Right lobe of liver (tissue), 6 donors: Measurements from ENCODE around the gene GARIN5A. TPM values are rescaled to one million over a fixed set of nuclear protein-coding genes. Genes with fewer than 3 reads are reported as not detected.

ENCODE experiments used
- ATAC-seq, 4 donors: fragments of 200-7000 bp; cut with Tn5 transposase; one replicate each; pipeline ENCODE4 v1.9.1; 2020; ENCODE audit warnings: mild to moderate bottlenecking in 4 of 4, moderate library complexity in 4 of 4
- DNase-seq, 3 donors: peaks; one replicate each; pipeline ENCODE4 v3.0.0-alpha.2; 2020
- H3K27ac ChIP-seq, 3 donors: fragments of 200-600 bp; one replicate each; pipeline ENCODE4 v1.8.0; 2022
- H3K27me3 ChIP-seq, 2 donors: fragments of 200-600 bp; one replicate each; pipeline ENCODE4 v1.8.0; 2022
- H3K36me3 ChIP-seq, 4 donors: fragments of 200-600 bp; sonication (generic) in 1 of 4; one replicate each; pipeline versions ENCODE4 v1.5.1 to v1.8.0; 2017 to 2022; ENCODE audit warnings: control low read depth in 1 of 4
- H3K4me1 ChIP-seq, 4 donors: fragments of 200-600 bp; sonication (generic) in 1 of 4; one replicate each; pipeline versions ENCODE4 v1.5.1 to v1.8.0; 2017 to 2022; ENCODE audit warnings: control low read depth in 1 of 4
- H3K4me3 ChIP-seq, 3 donors: fragments of 200-600 bp; one replicate each; pipeline ENCODE4 v1.8.0; 2022
- H3K9me3 ChIP-seq, 4 donors: fragments of 200-600 bp; sonication (generic) in 1 of 4; one replicate each; pipeline versions ENCODE4 v1.5.1 to v1.8.0; 2017 to 2022; ENCODE audit warnings: control low read depth in 1 of 4
- CTCF ChIP-seq, 4 donors: fragments of 200-600 bp in 3 of 4; fragments of 450-650 bp in 1 of 4; IDR thresholded peaks; one replicate each; pipeline versions ENCODE4 v1.5.1 to v1.8.0; 2016 to 2022; ENCODE audit warnings: antibody characterized with exemption in 4 of 4, mild to moderate bottlenecking in 2 of 4
- POLR2A ChIP-seq: fragments of 450-650 bp; IDR thresholded peaks from one replicate; pipeline ENCODE4 v1.6.1; 2017; ENCODE audit warnings: antibody characterized with exemption, mild to moderate bottlenecking
- WGBS: methylation state at CpG from one replicate; pipeline ENCODE4 v1.1.6; 2018; ENCODE audit warnings: low coverage, low lambda C conversion rate; ENCODE audit not compliant: insufficient coverage; ENCODE audit errors: missing lambda C conversion rate; 5-methylcytosine and 5-hydroxymethylcytosine counted together
- intact Hi-C, 2 donors: fragments of 100-400 bp; cut with DNase I; formaldehyde crosslinking; loops; one replicate each; pipeline versions ENCODE4 v1.11.2 to v1.14.1; 2022
- total RNA-seq, 6 experiments: library from RNA; depleted of rRNA in 2 of 6; stranded (reverse); fragments of >200 nt in 2 of 6; fragmentation: NEBNext Ultra II Directional in 3 of 6; extraction: Animal tissue kit (Norgen Biotek cat#: 25700) in 3 of 6; gene quantifications; one replicate each; pipeline versions ENCODE4 v1.1.0 to v1.2.4, GENCODE V29; 2016 to 2023
- donor health status: DM: no; HTN: yes; CAD: no.
- donor health status: DM: no; HTN: no; CAD: no.
- donor health status: DM: no; HTN: no; CAD: no.
- donor health status: DM: no; HTN: yes; CAD: no.
- donor health status: DM: no; HTN: yes; CAD: no.

The GARIN5A gene
- total RNA-seq, 6 experiments from 2014 or later = 0.68 to 2.3 (median 1.5) TPM

DNA sequence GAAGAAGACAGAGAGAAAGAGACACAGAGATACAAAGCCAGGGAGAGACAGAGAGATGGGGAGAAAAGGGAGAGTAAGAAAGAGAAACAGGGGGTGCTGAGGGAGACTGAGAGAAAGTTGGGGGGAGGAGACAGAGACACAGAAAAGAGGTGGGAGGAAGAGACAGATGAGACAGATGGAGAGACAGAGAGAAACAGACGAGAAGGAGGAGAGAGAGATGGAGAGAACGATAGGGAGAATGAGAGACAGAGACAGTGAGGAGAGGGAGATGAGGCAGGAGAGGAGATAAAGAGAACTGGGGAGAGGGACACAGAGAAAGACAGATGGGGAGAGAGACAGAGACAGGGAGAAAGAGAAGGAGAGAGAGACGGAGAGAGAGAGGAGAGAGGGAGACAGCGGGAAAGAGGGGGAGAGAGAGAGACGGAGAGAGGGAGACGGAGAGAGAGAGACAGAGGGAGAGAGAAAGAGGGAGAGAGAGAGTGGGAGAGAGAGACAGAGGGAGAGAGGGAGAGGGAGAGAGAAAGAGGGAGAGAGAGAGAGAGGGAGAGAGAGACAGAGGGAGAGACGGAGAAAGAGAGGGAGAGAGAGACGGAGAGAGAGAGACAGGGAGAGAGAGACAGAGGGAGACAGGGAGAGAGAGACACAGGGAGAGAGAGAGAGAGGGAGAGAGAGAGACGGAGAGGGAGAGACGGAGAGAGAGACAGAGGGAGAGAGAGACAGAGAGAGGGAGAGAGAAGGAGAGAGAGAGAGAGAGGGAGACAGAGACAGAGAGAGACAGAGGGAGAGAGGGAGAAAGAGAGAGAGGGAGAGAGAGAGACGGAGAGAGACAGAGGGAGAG lies 21.8 kb upstream of the GARIN5A start:
- WGBS = 68% methylated on average over 10 of the region's 11 CpGs
- H3K4me3 ChIP-seq = no peak overlapping the region
- H3K9me3 ChIP-seq = no peaks in the 10 kb centered on the region
- H3K4me1 ChIP-seq = no peaks in the 10 kb centered on the region
- H3K27ac ChIP-seq = no peak overlapping the region
- H3K27me3 ChIP-seq = no peaks in the 10 kb centered on the region
- TF ChIP-seq POLR2A (no peak), CTCF (IDR thresholded peaks at IDR 0.05) (no peak)
- DNase-seq = no peak
- no peak for ATAC-seq
- no peaks in the 10 kb centered on the region for H3K36me3 ChIP-seq
- intact Hi-C loops = no loop called here

GRCh38 chr19:50497022-50497405 lies 20.4 kb upstream of the GARIN5A start:
- no peaks in the 10 kb centered on the region for H3K9me3 ChIP-seq
- no peaks in the 10 kb centered on the region for H3K36me3 ChIP-seq
- intact Hi-C loops = no loop called here
- 81% methylated on average over 7 of the region's 8 CpGs for WGBS
- DNase-seq (peak in 1 of 3 donors; percentile 40), ATAC-seq (no peak)
- H3K27ac ChIP-seq = no peak overlapping the region
- no peak overlapping the region for H3K4me3 ChIP-seq
- no peaks in the 10 kb centered on the region for H3K4me1 ChIP-seq
- no peaks in the 10 kb centered on the region for H3K27me3 ChIP-seq
- TF ChIP-seq POLR2A (no peak), CTCF (IDR thresholded peaks at IDR 0.05) (no peak)

DNA sequence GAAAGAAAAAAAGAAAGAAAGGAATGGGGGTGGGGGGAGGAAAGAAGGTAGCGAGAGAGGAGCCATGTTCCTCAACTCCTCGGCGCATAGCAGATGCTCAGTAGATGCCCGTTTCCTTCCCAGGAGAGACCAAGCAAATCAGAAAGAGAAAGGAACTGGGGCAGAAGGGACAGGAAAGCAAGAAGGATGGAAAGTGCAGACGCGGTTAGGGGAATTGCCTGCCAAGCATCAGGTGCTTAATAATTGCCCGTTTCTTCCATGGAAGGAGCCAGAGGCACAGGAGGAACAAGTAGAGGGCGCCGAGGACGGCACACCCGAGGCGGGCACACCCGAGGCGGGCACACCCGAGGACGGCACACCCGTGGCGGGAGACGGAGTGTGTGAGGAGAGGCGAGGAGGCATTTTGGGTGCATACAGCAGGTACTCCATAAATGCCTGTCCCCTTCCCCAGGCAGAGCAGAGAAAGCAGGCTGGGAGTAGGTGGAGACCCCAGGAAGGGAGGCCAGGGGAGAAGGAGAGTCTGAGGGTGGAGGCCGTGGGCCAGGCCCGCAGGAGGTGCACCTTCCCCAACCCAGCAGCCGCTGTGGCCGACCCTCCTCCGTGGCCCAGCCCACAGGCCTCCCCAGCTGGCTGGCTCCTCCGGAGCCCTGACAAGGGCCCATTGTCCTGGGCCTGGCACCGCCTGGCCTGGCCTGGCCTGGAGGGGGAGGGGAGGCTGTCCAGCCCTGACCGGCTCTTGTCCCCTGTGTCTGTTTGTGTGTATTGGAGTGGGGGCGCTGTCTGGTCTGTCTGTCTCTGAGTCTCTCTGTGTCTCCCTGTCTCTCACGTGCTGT lies 19.8 kb upstream of the GARIN5A start:
- no peaks in the 10 kb centered on the region for H3K4me1 ChIP-seq
- no peaks in the 10 kb centered on the region for H3K36me3 ChIP-seq
- ATAC-seq = peak; percentile 31 to 54 (median 38)
- peak in 2 of 3 donors; percentile 18 to 52 for DNase-seq
- WGBS = 74% methylated on average over 11 of the region's 30 CpGs
- no peak overlapping the region for H3K4me3 ChIP-seq
- no peak overlapping the region for H3K27ac ChIP-seq
- H3K9me3 ChIP-seq = no peaks in the 10 kb centered on the region
- intact Hi-C loops = no loop called here
- TF ChIP-seq CTCF (IDR thresholded peaks at IDR 0.05) (no peak), POLR2A (no peak)
- no peaks in the 10 kb centered on the region for H3K27me3 ChIP-seq

- no peak for TF ChIP-seq CTCF (IDR thresholded peaks at IDR 0.05)
- TF ChIP-seq POLR2A = no peak
- DNase-seq (no peak), ATAC-seq (no peak)
- H3K4me3 ChIP-seq = no peak overlapping the region
- H3K9me3 ChIP-seq = no peaks in the 10 kb centered on the region
- intact Hi-C loops = no loop called here
- H3K4me1 ChIP-seq = no peaks in the 10 kb centered on the region
- WGBS = 84% methylated on average over 5 of the region's 5 CpGs
- no peaks in the 10 kb centered on the region for H3K36me3 ChIP-seq
- no peaks in the 10 kb centered on the region for H3K27me3 ChIP-seq
- H3K27ac ChIP-seq = no peak overlapping the region
Measured at GRCh38 chr19:50495020-50495531, 18.4 kb upstream of the GARIN5A start.
